ENCODE results near the gene EPAS1. TPM values are rescaled to one million over a fixed set of nuclear protein-coding genes. Genes with fewer than 3 reads are reported as not detected.

The EPAS1 gene
- total and polyA plus RNA-seq, 12 donors: 25.2 to 307 (median 175) TPM

GRCh38 chr2:46368401-46368800, 71.2 kb downstream of the EPAS1 start:
- TF ChIP-seq CTCF (IDR thresholded peaks at IDR 0.05) (no peak), POLR2A (IDR thresholded peaks at IDR 0.05) (no peak)
- Histone ChIP-seq H3K36me3 (replicated peaks in 1 of 2) (peaks cover 0 to 55% of the 10 kb centered on the region in 2 donors), H3K9me3 (replicated peaks in 1 of 3) (no peaks in the 10 kb centered on the region), H3K4me1 (replicated peaks in 1 of 2) (no peaks in the 10 kb centered on the region), H3K4me3 (no peak overlapping the region), H3K27me3 (no peaks in the 10 kb centered on the region), H3K27ac (no peak overlapping the region)
- intact Hi-C loops (cut with DNase I): loop anchor here (5.0 to 10.0 kb wide), 3 partner anchors 86 to 361 kb away; no protein-coding TSS in a partner anchor
- no peak for DNase-seq
- WGBS, 4 donors: 73 to 78% (median 75%) methylated on average over 2 of the region's 2 CpGs

GRCh38 chr2:46369783-46370182, 72.6 kb downstream of the EPAS1 start:
- WGBS, 4 donors: 85 to 88% (median 87%) methylated on average over 5 of the region's 5 CpGs
- Histone ChIP-seq H3K36me3 (replicated peaks in 1 of 2) (peaks cover 0 to 67% of the 10 kb centered on the region in 2 donors), H3K4me1 (replicated peaks in 1 of 2) (no peaks in the 10 kb centered on the region), H3K4me3 (no peak overlapping the region), H3K27me3 (no peaks in the 10 kb centered on the region), H3K27ac (no peak overlapping the region), H3K9me3 (replicated peaks in 1 of 3) (no peaks in the 10 kb centered on the region)
- DNase-seq: no peak
- TF ChIP-seq CTCF (IDR thresholded peaks at IDR 0.05): no peak
- no peak for TF ChIP-seq POLR2A (IDR thresholded peaks at IDR 0.05)
- intact Hi-C loops (cut with DNase I): loop anchor here (5.0 to 10.0 kb wide), 3 partner anchors 85 to 362 kb away; no protein-coding TSS in a partner anchor

GRCh38 chr2:46371854-46372253, 74.6 kb downstream of the EPAS1 start:
- Histone ChIP-seq H3K27ac (no peak overlapping the region), H3K27me3 (no peaks in the 10 kb centered on the region), H3K4me1 (replicated peaks in 1 of 2) (no peaks in the 10 kb centered on the region), H3K36me3 (replicated peaks in 1 of 2) (peaks cover 0 to 80% of the 10 kb centered on the region in 2 donors), H3K9me3 (replicated peaks in 1 of 3) (no peaks in the 10 kb centered on the region), H3K4me3 (no peak overlapping the region)
- no peak for TF ChIP-seq CTCF (IDR thresholded peaks at IDR 0.05)
- no peak for DNase-seq
- 83 to 94% (median 86%) methylated on average over 1 of the region's 1 CpG for WGBS, 4 donors
- intact Hi-C loops (cut with DNase I): loop anchor here in 1 of 2 donors (10.0 kb wide), 1 partner anchor 83 kb away; no protein-coding TSS in a partner anchor

GRCh38 chr2:46372475-46372874, 75.3 kb downstream of the EPAS1 start:
- H3K36me3 ChIP-seq (replicated peaks in 1 of 2): peaks cover 0 to 83% of the 10 kb centered on the region in 2 donors
- intact Hi-C loops (cut with DNase I): loop anchor here in 1 of 2 donors (10.0 kb wide), 1 partner anchor 82 kb away; no protein-coding TSS in a partner anchor

More at GRCh38 chr2:46372475-46372874, 75.3 kb downstream of the EPAS1 start:
- H3K9me3 ChIP-seq (replicated peaks in 1 of 3): no peaks in the 10 kb centered on the region
- 90 to 97% (median 94%) methylated on average over 2 of the region's 2 CpGs for WGBS, 4 donors
- no peaks in the 10 kb centered on the region for H3K27me3 ChIP-seq
- H3K27ac ChIP-seq: no peak overlapping the region
- no peak for TF ChIP-seq CTCF (IDR thresholded peaks at IDR 0.05)
- TF ChIP-seq POLR2A (IDR thresholded peaks at IDR 0.05): no peak
- no peak overlapping the region for H3K4me3 ChIP-seq
- H3K4me1 ChIP-seq (replicated peaks in 1 of 2): no peaks in the 10 kb centered on the region
- no peak for DNase-seq

All from adrenal gland (tissue), 12 donors.